HG02571 (cell line): Measurements from ENCODE around the gene HTR3B.
"Not testable (repeated sequence)": the region's sequence is repeated elsewhere in the genome, so short reads cannot be mapped to it uniquely, and the experiment has no call there.

Source experiments
- ATAC-seq: cut with Tn5 transposase; IDR thresholded peaks from one replicate; pipeline ENCODE4 v1.9.1; 2021; ENCODE audit warnings: mild to moderate bottlenecking, moderate library complexity; ENCODE audit not compliant: unreplicated experiment

HTR3B gene

GRCh38 chr11:113904379-113905101 lies at the start of gene HTR3B:
HTR3B (plus strand) TSS chr11:113904796; CDS start chr11:113904934, 138 bp downstream.
- ATAC-seq = no peak

- ATAC-seq = no peak
Observed at GRCh38 chr11:113855803-113856202, 48.8 kb upstream of the HTR3B start.

GRCh38 chr11:113856966-113857759 lies 47.4 kb upstream of the HTR3B start:
- no peak for ATAC-seq

GRCh38 chr11:113859665-113860064 lies 44.9 kb upstream of the HTR3B start:
- no peak for ATAC-seq

GRCh38 chr11:113862435-113862834 lies 42.2 kb upstream of the HTR3B start:
- ATAC-seq = no peak

GRCh38 chr11:113864410-113864809 lies 40.2 kb upstream of the HTR3B start:
- ATAC-seq = no peak

GRCh38 chr11:113865873-113866272 lies 38.7 kb upstream of the HTR3B start:
- ATAC-seq = no peak

GRCh38 chr11:113867843-113868503 lies 36.6 kb upstream of the HTR3B start:
- no peak for ATAC-seq

- no peak for ATAC-seq
Observed at GRCh38 chr11:113871336-113871735, 33.3 kb upstream of the HTR3B start.

GRCh38 chr11:113873236-113873626 lies 31.4 kb upstream of the HTR3B start:
- no peak for ATAC-seq

- ATAC-seq = no peak
Observed at GRCh38 chr11:113874096-113874495, 30.5 kb upstream of the HTR3B start.

GRCh38 chr11:113874581-113875233 lies 29.9 kb upstream of the HTR3B start:
- no peak for ATAC-seq

GRCh38 chr11:113875234-113876073 lies 29.1 kb upstream of the HTR3B start, which contains the start of gene USP28:
USP28 (minus strand) TSS chr11:113875572; CDS start chr11:113875501, 71 bp downstream.
- peak; percentile 89 for ATAC-seq

GRCh38 chr11:113876074-113876797 lies 28.4 kb upstream of the HTR3B start:
- ATAC-seq = no peak

- ATAC-seq = no peak
Observed at GRCh38 chr11:113876798-113877669, 27.6 kb upstream of the HTR3B start.

- ATAC-seq = no peak
Observed at GRCh38 chr11:113877670-113878055, 26.9 kb upstream of the HTR3B start.

GRCh38 chr11:113879446-113879845 lies 25.1 kb upstream of the HTR3B start:
- not testable (repeated sequence) for ATAC-seq

GRCh38 chr11:113880971-113881370 lies 23.6 kb upstream of the HTR3B start:
- no peak for ATAC-seq

- no peak for ATAC-seq
Observed at GRCh38 chr11:113881856-113882255, 22.7 kb upstream of the HTR3B start.
